Measurements from ENCODE around the gene FAR2.
"Not testable (repeated sequence)": the region's sequence is repeated elsewhere in the genome, so short reads cannot be mapped to it uniquely, and the experiment has no call there.

The FAR2 gene

GRCh38 chr12:29283969-29284700 lies 135.1 kb downstream of the FAR2 start:
- no peak for DNase-seq

GRCh38 chr12:29286081-29286790 lies 137.2 kb downstream of the FAR2 start:
- no peak for DNase-seq

- DNase-seq = no peak
Observed at GRCh38 chr12:29287622-29288021, 138.5 kb downstream of the FAR2 start.

- no peak for DNase-seq
Observed at GRCh38 chr12:29288031-29288430, 139.0 kb downstream of the FAR2 start.

GRCh38 chr12:29290475-29290874 lies 141.4 kb downstream of the FAR2 start:
- DNase-seq = not testable (repeated sequence)

GRCh38 chr12:29291226-29291625 lies 142.1 kb downstream of the FAR2 start:
- DNase-seq = no peak

GRCh38 chr12:29299633-29300032 lies 150.6 kb downstream of the FAR2 start:
- DNase-seq = no peak

- DNase-seq = no peak
Observed at GRCh38 chr12:29301114-29301513, 152.0 kb downstream of the FAR2 start.

- no peak for DNase-seq
Observed at GRCh38 chr12:29304388-29304787, 155.3 kb downstream of the FAR2 start.

- no peak for DNase-seq
Observed at GRCh38 chr12:29306266-29306665, 157.2 kb downstream of the FAR2 start.

GRCh38 chr12:29306682-29307081 lies 157.6 kb downstream of the FAR2 start:
- DNase-seq = no peak

- no peak for DNase-seq
Observed at GRCh38 chr12:29309320-29309902, 160.3 kb downstream of the FAR2 start.

GRCh38 chr12:29310899-29311298 lies 161.8 kb downstream of the FAR2 start:
- DNase-seq = no peak

GRCh38 chr12:29314416-29314815 lies 165.3 kb downstream of the FAR2 start:
- no peak for DNase-seq

GRCh38 chr12:29316752-29317151 lies 167.7 kb downstream of the FAR2 start:
- DNase-seq = no peak

GRCh38 chr12:29317556-29318363 lies 168.7 kb downstream of the FAR2 start:
- peak; percentile 72 for DNase-seq

GRCh38 chr12:29320295-29321085 lies 171.4 kb downstream of the FAR2 start:
- DNase-seq = no peak

- no peak for DNase-seq
Observed at GRCh38 chr12:29322157-29322556, 173.1 kb downstream of the FAR2 start.

- DNase-seq = no peak
Observed at GRCh38 chr12:29329411-29329810, 180.3 kb downstream of the FAR2 start.

GRCh38 chr12:29333178-29333577 lies 184.1 kb downstream of the FAR2 start:
- no peak for DNase-seq

- DNase-seq = no peak
Observed at GRCh38 chr12:29334937-29335336, 185.9 kb downstream of the FAR2 start.

- no peak for DNase-seq
Observed at GRCh38 chr12:29337325-29337724, 188.2 kb downstream of the FAR2 start.

All from activated effector memory CD4-positive, alpha-beta T cell treated with anti-CD3 and anti-CD28 coated beads, Interleukin-2, amount 50 U/mL, for 16 hours (primary cell).